Choroid plexus epithelial cell (primary cell): ENCODE data around the gene CD200R1L.

Experiments
- DNase-seq: peaks from one replicate; pipeline ENCODE4 v3.0.0-alpha.2; 2010; ENCODE audit warnings: low read depth
- H3K4me3 ChIP-seq: 2 replicates; pipeline ENCODE4 v1.5.1; 2011; ENCODE audit warnings: low read depth, mild to moderate bottlenecking, control low read depth, low read length, moderate library complexity
- TF ChIP-seq, protein P1 (sequence below): conservative IDR thresholded peaks from 2 replicates; pipeline ENCODE4 v1.5.1; 2011; ENCODE audit warnings: low read depth, mild to moderate bottlenecking, control low read depth, inconsistent platforms, low read length, moderate library complexity

Gene CD200R1L

DNA sequence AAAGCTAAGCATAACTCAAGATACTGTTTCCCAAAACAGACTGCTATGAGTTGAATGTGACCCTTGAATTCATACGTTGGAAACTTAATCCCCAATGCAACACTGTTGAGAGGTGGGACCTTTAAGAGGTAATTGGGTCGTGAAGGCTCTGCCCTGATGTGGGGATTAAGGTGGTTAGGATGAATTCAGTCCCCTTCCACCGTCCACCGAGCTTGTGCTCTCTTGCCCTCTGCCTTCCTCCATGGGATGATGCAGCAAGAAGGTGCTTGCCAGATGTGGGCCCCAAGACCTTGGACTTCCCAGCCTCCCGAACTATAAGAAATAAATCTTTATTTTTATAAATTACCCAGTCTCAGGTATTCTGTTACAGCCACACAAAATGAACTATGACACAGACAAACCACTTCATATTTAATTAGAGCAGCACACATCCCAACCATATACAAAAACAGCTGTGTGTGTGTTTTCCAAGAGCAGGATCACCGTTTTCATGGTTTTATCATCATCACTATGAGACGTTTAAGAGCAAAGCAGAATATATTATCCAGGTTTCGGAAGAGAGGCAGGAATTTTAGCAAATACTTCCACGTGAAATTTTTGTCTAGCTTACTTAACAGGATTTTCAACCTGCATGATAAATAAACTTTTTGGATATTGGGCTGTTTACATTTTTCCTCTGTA lies 61.2 kb downstream of the CD200R1L start:
- no peak overlapping the region for H3K4me3 ChIP-seq
- TF ChIP-seq, protein P1, sequence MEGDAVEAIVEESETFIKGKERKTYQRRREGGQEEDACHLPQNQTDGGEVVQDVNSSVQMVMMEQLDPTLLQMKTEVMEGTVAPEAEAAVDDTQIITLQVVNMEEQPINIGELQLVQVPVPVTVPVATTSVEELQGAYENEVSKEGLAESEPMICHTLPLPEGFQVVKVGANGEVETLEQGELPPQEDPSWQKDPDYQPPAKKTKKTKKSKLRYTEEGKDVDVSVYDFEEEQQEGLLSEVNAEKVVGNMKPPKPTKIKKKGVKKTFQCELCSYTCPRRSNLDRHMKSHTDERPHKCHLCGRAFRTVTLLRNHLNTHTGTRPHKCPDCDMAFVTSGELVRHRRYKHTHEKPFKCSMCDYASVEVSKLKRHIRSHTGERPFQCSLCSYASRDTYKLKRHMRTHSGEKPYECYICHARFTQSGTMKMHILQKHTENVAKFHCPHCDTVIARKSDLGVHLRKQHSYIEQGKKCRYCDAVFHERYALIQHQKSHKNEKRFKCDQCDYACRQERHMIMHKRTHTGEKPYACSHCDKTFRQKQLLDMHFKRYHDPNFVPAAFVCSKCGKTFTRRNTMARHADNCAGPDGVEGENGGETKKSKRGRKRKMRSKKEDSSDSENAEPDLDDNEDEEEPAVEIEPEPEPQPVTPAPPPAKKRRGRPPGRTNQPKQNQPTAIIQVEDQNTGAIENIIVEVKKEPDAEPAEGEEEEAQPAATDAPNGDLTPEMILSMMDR, result no peak
- DNase-seq, result no peak

DNA sequence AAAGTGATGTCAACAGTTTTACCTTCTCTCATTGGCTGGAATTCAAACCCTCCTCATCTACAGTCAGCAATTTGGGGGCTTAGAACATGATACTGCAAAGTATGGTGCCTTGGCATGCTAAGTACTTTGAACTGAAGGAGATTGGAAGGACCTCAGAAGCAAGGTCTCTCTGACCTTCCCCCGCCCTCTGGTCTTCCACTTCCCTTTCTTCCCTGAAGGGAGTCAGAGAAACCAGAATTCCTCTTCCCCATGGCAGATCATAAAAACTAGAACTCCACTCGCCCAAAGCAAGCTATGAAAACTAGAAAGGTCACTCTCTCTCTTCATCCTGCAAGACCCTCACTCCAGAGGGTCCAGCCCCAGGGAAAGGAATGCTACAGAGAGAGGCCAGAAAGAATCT lies 64.2 kb downstream of the CD200R1L start:
- H3K4me3 ChIP-seq, result no peak overlapping the region
- TF ChIP-seq, protein P1, result no peak
- DNase-seq, result no peak

DNA sequence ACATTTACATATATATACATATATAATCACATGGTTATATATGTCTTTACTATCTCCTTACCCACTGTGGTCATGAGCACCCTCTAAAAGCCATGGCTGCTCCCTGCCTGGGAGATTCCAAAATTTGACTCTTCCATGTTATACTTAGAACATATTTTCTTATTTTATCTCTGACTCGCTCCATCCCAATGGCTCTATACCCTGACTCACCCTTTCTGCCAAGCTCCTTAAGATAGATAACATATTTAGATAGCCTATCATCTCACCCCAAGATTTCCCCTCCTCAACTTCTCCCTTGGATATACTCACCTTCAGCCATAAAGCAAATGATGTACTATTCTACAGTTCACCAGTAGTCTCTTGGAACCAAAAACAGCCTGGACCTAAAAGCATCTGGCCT lies 65.1 kb downstream of the CD200R1L start:
- TF ChIP-seq, protein P1, result no peak
- no peak overlapping the region for H3K4me3 ChIP-seq
- DNase-seq, result no peak

DNA sequence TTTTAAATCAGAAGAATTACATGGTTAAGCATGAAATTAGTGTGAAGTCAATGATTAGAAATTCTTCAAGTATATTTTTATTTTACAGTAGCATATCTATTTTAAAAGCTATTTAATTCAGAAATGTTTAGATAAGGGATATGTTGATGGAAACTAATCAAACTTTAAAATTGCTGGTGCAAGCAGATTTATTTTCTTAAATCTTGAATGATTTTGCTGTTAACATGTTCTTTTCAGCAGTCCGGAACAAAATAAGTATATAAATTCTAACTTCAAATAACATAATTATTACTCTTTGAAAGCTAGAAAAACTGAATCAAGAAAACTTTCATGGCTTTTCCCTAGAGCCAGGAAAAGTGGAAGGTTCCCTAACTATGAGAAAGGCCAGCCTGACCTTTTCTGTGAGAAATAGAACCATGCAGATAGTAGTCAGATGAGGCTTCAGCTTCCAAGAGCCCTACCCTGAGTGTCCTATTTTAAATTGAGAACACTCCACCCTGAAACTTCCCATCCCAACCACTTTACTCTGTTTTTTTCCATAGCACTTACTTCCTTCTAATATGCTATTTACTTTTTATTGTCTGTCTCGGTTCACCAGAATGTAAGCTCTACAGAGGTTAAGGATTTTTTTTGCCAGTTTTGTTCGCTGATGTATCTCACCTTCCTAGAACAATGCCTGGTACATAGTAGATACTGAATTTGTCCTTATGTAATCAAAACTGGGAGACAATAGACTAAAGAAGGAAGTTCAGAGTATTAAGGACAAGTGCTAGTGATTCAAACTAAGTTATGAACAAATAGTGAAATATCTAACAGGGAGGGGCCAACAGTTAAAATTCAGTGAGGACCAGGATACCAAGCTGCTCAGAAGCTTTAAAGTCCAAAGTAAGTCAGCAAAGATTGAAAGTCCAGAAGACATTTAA lies 66.8 kb downstream of the CD200R1L start:
- TF ChIP-seq, protein P1, result no peak
- no peak overlapping the region for H3K4me3 ChIP-seq
- no peak for DNase-seq

DNA sequence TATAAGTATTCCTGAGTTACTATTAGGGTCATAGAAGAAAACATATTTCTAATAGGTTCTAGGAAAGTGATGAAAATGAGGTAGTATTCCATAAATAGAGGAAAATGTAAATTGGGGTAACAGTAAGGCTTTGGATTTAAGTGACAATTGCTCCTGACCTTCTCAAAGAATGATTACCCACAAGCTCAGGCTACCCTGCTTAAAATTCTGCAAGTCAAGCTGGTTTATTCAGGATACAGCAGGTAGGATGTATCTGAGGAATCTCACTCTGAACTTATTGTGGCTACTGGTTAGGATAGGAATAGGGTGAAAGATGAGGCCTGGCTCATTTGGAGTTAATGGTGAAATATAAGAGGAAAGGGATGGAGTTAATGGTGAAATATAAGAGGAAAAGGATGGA lies 67.7 kb downstream of the CD200R1L start:
- TF ChIP-seq, protein P1, result no peak
- no peak for DNase-seq
- no peak overlapping the region for H3K4me3 ChIP-seq

DNA sequence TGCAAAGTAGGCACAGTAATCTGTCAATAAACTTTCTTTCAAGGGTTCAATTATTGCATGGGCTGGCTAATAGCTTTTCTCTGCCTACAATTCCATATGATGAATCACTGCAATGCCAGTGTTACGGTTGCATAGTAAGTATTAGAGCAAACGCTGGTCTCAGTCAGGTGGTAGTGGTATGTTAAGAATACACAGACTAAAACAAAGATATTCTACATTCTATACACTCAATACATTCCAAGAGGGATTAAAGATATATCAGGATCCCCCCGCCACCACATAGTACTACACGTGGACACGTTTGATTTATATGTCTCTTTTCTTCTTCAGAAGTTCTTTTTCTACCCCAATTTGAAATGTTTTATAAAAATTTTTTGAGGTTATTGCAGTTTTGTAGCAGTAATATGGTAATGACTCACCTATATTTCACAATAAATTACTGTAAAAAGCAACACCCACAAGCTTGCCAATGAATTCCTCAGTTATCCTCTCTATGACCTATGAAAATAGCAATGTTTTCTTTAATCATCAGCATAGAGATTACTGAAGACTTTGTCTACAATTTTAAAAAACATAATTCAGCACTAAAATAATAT lies 68.2 kb downstream of the CD200R1L start:
- no peak overlapping the region for H3K4me3 ChIP-seq
- peak; percentile 90 for DNase-seq
- TF ChIP-seq, protein P1, result no peak
